Brain microvascular endothelial cell (primary cell): ENCODE data around the gene RAD9A.
A peak's percentile ranks its signal among the peaks of the same experiment; 100 is the strongest.

Experiments
- DNase-seq: peaks from one replicate; pipeline ENCODE4 v3.0.0-alpha.2; 2020
- H3K27ac ChIP-seq: fragments of 250-450 bp; sonication (Bioruptor Pico); 2 replicates; pipeline ENCODE4 v1.5.1; 2020; ENCODE audit warnings: mild to moderate bottlenecking, moderate library complexity
- H3K27me3 ChIP-seq: fragments of 250-450 bp; sonication (Bioruptor Pico); replicated peaks from 2 replicates; pipeline ENCODE4 v1.5.1; 2020; ENCODE audit warnings: mild to moderate bottlenecking
- H3K36me3 ChIP-seq: fragments of 250-450 bp; sonication (Bioruptor Pico); replicated peaks from 2 replicates; pipeline ENCODE4 v1.5.1; 2020; ENCODE audit warnings: mild to moderate bottlenecking
- H3K4me3 ChIP-seq: 2 replicates; pipeline ENCODE4 v1.5.1; 2011; ENCODE audit warnings: low read depth, mild to moderate bottlenecking, control low read depth, low read length, moderate library complexity
- CTCF ChIP-seq: IDR thresholded peaks from 2 replicates; pipeline ENCODE4 v1.5.1; 2011; ENCODE audit warnings: low read depth, mild to moderate bottlenecking, moderate library complexity, low read length, control low read depth, inconsistent platforms; ENCODE audit errors: missing control alignments
- in situ Hi-C: cut with HindIII; loops from 2 replicates; pipeline ENCODE4 v1.10.0; 2017; ENCODE audit warnings: low sequenced_read_pairs, low pct_ligation_motif_present

RAD9A gene

GRCh38 chr11:67437809-67438157, 46.0 kb downstream of the RAD9A start:
- no peak overlapping the region for H3K4me3 ChIP-seq

GRCh38 chr11:67438158-67438902, 46.5 kb downstream of the RAD9A start:
- in situ Hi-C loops: no loop called here
- Histone ChIP-seq H3K27me3 (no peaks in the 10 kb centered on the region), H3K27ac (no peak overlapping the region), H3K4me3 (no peak overlapping the region), H3K36me3 (peaks cover 57% of the 10 kb centered on the region)
- no peak for TF ChIP-seq CTCF
- DNase-seq: no peak

More at GRCh38 chr11:67437809-67438157, 46.0 kb downstream of the RAD9A start:
- no peak for TF ChIP-seq CTCF
- DNase-seq: no peak
- in situ Hi-C loops: no loop called here
- no peaks in the 10 kb centered on the region for H3K27me3 ChIP-seq
- H3K36me3 ChIP-seq: peaks cover 63% of the 10 kb centered on the region
- H3K27ac ChIP-seq: no peak overlapping the region

- DNase-seq: no peak
- Histone ChIP-seq H3K27me3 (no peaks in the 10 kb centered on the region), H3K27ac (no peak overlapping the region), H3K36me3 (peaks cover 45% of the 10 kb centered on the region), H3K4me3 (no peak overlapping the region)
- in situ Hi-C loops: no loop called here
- peak; percentile 47 for TF ChIP-seq CTCF
Measured at GRCh38 chr11:67439321-67440228, 47.8 kb downstream of the RAD9A start.

GRCh38 chr11:67440229-67441097, 48.7 kb downstream of the RAD9A start:
- in situ Hi-C loops: no loop called here
- H3K27me3 ChIP-seq: no peaks in the 10 kb centered on the region
- no peak overlapping the region for H3K4me3 ChIP-seq
- TF ChIP-seq CTCF: no peak
- H3K36me3 ChIP-seq: peaks cover 41% of the 10 kb centered on the region
- H3K27ac ChIP-seq: no peak overlapping the region
- DNase-seq: no peak

GRCh38 chr11:67441098-67441563, 49.3 kb downstream of the RAD9A start:
- no peak overlapping the region for H3K27ac ChIP-seq
- H3K36me3 ChIP-seq: peaks cover 34% of the 10 kb centered on the region
- no peaks in the 10 kb centered on the region for H3K27me3 ChIP-seq
- TF ChIP-seq CTCF: no peak
- in situ Hi-C loops: no loop called here
- DNase-seq: no peak
- H3K4me3 ChIP-seq: no peak overlapping the region
